Hepatic stellate cell (primary cell): Measurements from ENCODE around the gene ERICH2.
A peak's percentile ranks its signal among the peaks of the same experiment; 100 is the strongest.
"Not testable (repeated sequence)": the region's sequence is repeated elsewhere in the genome, so short reads cannot be mapped to it uniquely, and the experiment has no call there.

Source experiments
- DNase-seq: peaks from one replicate; pipeline ENCODE4 v3.0.0; 2011; ENCODE audit warnings: low spot score

The ERICH2 gene

DNA sequence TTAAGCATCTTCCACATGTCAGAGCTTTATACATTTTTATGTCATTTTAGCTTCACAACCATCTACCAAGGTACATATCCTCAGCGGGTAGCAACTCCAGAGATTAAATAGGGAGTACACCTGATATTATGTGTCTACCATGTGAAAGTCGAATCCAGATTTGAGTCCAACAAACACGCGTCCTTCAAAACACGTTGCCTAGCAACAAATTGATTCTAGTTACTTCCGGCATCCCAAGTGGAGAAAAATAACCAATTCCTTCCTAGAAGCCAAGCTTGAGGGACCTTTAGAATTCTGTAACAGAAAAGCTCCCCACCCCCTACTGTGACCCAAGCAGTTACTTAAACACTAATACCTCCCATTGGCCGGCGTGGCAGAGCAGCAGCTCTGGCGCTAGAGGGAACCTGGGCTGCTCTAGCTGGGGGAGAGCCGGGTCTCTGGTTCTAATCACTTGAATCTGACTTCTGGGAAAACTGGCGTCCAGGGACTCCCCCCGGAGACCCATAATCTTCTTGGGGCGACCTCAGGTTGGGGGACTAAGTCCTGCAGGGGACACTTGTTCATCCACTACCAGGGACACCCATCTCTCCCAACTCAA, at the start of gene ERICH2:
Gene ERICH2 (plus strand): TSS at position 371 of the 598 bp plus-strand sequence. CDS start 304 bp downstream, outside the sequence.
- peak; percentile 23 for DNase-seq

GRCh38 chr2:170721678-170722077, 48.5 kb upstream of the ERICH2 start:
- DNase-seq: no peak

- no peak for DNase-seq
These were observed 47.9 kb upstream of the ERICH2 start for GRCh38 chr2:170722301-170722700.

- DNase-seq: no peak
These were observed 46.7 kb upstream of the ERICH2 start for GRCh38 chr2:170723446-170723958.

DNA sequence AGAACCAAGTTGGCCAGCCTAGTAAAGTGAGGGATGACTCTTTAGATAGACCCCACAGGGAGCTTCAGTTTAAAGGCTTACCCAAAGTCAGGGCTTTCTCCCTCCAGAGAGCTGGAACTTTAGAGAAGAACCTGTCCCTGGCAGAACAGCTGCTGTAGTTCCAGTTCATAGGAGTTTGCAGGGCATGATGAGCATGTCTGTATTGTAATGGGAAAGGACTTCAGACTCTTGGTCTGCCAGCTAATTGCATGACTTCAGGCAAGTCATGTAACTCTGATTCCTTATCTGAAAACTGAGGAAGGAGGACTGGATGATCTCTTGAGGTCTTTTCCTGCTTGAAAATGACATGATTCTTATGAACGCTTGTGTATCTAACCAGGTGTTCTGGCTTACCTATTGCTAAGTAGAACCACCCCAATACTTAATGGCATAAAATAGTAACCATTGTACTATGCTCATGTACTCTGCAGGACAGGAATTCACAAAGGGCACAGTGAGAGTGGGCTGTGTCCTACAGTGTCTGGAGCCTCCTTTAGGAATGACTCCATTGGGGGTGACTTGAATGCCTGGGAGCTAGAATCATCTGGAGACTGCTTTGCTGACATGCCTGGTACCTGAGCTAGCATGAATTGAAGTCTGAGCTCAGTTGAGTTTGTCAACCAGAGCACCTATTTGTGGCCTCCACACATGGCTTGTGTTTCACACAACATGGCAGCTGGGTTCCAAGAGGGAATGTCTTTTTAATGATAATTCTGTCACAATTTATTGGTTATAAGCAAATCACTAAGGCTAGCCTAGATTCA, 36.2 kb upstream of the ERICH2 start:
- no peak for DNase-seq

GRCh38 chr2:170734601-170735000, 35.6 kb upstream of the ERICH2 start:
- DNase-seq: not testable (repeated sequence)

- no peak for DNase-seq
These were observed 33.5 kb upstream of the ERICH2 start for GRCh38 chr2:170736628-170737027.

- DNase-seq: no peak
These were observed 32.8 kb upstream of the ERICH2 start for GRCh38 chr2:170737406-170737805.

DNA sequence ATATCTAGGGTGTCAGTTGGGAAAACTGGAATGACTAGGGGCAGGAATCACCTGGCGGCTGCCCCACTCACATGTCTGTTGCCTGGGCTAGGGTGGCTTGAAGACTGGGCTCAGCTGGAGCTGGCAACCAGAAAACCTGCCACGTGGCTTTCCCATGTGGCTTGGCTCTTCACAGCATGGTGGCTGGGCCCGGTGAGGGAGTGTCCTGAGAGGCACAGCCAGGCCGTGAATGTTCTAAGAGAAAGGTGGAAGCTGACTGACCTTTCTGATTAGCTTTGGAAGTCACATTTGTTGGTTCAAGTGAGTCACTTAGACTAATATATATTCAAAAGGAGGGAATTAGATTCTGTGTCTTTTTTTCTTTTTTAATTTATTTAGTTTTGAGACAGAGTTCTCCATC, 32.4 kb upstream of the ERICH2 start:
- no peak for DNase-seq

- DNase-seq: peak; percentile 59
These were observed 31.1 kb upstream of the ERICH2 start for GRCh38 chr2:170739048-170739447.

- no peak for DNase-seq
These were observed 30.6 kb upstream of the ERICH2 start for GRCh38 chr2:170739507-170740046.

DNA sequence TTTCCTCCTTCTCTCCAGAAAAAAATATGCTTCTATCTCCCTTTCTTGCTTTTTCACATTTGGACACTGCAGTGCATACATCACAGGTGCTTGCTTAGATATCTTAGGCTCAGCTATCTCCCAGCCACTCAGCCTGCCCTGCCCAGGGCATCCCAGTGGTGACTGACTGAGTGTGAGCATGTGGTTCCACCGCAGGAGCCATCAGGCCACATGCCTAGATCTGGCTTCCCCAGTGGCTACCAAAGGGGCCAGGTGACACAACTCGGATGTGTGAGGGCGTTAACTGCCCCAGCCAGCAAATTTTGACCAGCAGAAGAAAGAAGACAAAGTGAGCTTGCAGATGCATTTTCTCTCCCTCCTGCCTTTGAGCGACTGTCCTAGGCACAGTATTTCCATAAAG, 29.5 kb upstream of the ERICH2 start:
- no peak for DNase-seq

DNA sequence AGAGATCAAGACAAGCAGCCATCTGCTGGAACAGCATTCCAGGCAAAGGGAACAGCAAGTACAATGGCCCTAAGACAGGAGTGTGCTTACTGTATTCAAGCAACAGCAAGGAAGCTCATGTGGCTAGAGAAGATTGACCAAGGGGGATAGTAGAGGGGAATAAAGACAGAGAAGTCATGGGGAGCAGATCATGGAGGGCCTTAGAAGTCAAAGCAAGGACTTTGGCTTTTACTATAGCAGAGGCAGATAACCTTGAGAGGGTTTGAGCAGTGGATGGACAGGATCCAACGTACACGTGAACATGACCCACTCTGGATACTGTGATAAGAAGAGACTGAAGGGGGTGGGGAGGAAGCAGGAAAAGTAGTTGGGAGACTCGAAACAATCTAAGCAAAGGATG, 28.2 kb upstream of the ERICH2 start:
- DNase-seq: no peak

- no peak for DNase-seq
These were observed 27.2 kb upstream of the ERICH2 start for GRCh38 chr2:170742896-170743529.

- no peak for DNase-seq
These were observed 26.5 kb upstream of the ERICH2 start for GRCh38 chr2:170743530-170744239.

GRCh38 chr2:170744248-170745002, 25.8 kb upstream of the ERICH2 start:
- no peak for DNase-seq

DNA sequence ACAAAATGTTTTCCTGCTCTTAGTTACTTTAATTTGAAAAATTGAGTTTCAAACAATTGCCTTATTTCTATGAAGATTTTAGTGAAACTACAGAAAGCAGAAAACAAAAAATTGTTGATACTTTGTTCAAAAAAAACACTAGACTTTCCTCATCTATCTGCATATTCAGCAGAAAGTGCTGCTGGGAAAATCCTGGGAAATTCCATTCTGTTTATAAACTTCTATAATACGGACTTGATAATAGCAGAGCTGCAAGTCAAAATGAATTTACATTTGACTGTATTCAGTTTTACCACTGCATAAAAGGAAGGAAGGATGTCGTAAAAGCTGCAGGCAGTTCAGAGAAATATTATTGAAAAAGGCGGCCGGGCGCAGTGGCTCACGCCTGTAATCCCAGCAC, 24.9 kb upstream of the ERICH2 start:
- DNase-seq: no peak

DNA sequence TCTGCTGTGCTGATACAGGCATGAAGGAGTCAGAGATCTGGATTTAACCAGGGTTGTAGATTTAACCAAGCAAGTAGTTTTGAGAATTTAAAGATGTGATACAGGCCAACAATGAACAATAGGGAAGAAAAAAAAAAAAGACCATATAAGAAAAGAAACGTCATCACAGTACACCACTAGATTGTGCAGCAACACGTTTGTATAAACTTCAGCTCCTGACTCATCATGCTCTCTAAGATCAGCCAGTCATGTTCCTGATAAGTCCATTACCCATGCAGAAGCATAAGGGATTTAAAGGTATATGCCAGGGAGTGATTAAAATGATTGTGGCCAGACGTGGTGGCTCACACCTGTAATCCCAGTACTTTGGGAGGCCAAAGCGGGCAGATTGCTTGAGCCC, 22.3 kb upstream of the ERICH2 start:
- peak; percentile 8 for DNase-seq

GRCh38 chr2:170751555-170751954, 18.6 kb upstream of the ERICH2 start:
- DNase-seq: not testable (repeated sequence)

GRCh38 chr2:170761572-170761971, 8.6 kb upstream of the ERICH2 start:
- DNase-seq: no peak

DNA sequence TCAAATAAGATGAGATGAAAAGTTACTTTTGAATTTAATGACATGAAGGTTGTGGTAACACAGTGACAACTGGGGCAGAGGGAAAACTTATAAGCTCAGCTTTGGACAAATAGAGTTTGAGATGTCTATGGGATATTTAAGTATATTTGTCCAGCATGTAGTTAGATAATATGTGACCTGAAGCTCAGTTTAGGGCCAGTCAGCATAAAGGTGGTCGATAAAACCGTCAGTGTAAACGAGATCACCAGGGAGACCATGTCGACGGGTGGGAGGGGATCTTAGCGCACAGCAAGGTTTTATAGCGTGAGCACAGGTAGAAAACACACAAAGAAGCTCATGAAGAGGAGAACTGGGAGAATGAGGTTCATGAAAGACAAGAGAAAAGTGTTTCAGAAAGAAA, 7.4 kb upstream of the ERICH2 start:
- no peak for DNase-seq
